RWPE1 (cell line): ENCODE measurements around the gene ACTN4.

Experiments
- CTCF ChIA-PET: fragments of 350-600 bp; sonication (Branson Sonifier 250); formaldehyde crosslinking; extraction: SDS; loops from one replicate; lab custom pipeline; 2021; lab: Yijun Ruan, JAX
- POLR2A ChIA-PET: fragments of 400-600 bp; formaldehyde crosslinking; extraction: SDS; loops from one replicate; lab custom pipeline; 2020; ENCODE audit warnings: antibody characterized with exemption; ENCODE audit not compliant: low non-redundant PET; lab: Yijun Ruan, JAX
- DNase-seq: peaks from one replicate; pipeline ENCODE4 v3.0.0; 2012; ENCODE audit warnings: low spot score
- H3K27ac ChIP-seq: fragments of 450-650 bp; 2 replicates; pipeline ENCODE4 v1.5.1; 2017
- TF ChIP-seq, protein P1 (sequence below): fragments of 450-650 bp; conservative IDR thresholded peaks from 2 replicates; pipeline ENCODE4 v1.5.1; 2017; ENCODE audit warnings: low read depth, mild to moderate bottlenecking

ACTN4 gene

DNA sequence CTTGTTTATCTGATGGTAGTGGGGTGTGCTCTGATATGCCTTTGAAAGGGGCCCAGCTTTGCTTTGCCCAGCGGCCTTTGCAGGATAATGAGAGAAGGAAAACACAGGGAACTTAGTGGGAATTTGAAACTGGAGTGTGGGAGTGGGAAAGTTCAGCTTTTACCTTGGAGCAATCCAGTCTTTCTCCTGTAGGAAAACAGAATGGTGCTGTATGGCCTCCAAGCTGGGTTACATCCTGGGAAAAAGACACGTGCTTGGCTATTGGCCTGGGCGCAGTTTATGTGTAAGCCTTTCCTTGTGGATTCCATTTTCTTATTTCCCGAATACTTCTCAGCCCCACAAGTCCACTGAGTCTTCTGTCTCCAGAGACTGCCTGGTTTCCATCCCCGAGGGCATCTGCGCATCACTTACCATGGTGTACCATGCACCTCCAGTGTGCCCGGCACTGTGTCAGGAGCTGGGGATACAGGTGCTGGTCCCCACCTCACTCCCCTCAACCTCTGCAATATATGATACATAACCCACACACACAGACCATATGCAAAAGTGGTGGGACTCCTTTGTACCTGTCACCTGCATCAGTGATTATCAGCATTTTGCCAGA is 31.5 kb downstream of the ACTN4 start:
- H3K27ac ChIP-seq: peak overlapping the region; percentile 100
- POLR2A ChIA-PET: no interaction called here

DNA sequence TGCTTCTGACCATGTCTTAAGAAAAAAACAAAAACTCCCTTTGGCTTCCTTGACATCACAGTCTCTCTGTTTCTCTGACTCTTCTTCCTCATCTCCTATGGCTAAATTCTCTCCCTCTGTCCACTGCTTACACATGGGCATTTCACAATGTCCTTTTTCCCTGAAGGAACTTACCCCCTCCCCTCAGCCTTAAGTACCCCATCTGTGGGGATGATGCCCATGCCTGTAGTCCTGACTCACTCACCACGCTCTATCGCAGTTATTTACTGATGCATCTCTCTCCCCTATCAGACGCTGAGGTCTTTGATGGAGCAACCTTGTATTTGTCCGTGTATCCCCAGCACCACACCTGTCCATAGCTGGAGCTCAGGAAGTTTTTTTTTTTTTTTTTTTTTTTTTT is 32.4 kb downstream of the ACTN4 start:
- TF ChIP-seq, protein P1, sequence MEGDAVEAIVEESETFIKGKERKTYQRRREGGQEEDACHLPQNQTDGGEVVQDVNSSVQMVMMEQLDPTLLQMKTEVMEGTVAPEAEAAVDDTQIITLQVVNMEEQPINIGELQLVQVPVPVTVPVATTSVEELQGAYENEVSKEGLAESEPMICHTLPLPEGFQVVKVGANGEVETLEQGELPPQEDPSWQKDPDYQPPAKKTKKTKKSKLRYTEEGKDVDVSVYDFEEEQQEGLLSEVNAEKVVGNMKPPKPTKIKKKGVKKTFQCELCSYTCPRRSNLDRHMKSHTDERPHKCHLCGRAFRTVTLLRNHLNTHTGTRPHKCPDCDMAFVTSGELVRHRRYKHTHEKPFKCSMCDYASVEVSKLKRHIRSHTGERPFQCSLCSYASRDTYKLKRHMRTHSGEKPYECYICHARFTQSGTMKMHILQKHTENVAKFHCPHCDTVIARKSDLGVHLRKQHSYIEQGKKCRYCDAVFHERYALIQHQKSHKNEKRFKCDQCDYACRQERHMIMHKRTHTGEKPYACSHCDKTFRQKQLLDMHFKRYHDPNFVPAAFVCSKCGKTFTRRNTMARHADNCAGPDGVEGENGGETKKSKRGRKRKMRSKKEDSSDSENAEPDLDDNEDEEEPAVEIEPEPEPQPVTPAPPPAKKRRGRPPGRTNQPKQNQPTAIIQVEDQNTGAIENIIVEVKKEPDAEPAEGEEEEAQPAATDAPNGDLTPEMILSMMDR: no peak
- H3K27ac ChIP-seq: peak overlapping the region; percentile 100
- ChIA-PET CTCF (interaction anchor here (1.8 kb wide), 1 partner anchor 17 kb away, joined by 5 read pairs; no protein-coding TSS in a partner anchor), POLR2A (interaction anchor here (0.6 kb wide), 1 partner anchor 324 kb away, joined by 3 read pairs; no protein-coding TSS in a partner anchor)
- DNase-seq: no peak

More for the DNA sequence above, 31.5 kb downstream of the ACTN4 start:
- CTCF ChIA-PET: no interaction called here
- no peak for DNase-seq
- TF ChIP-seq, protein P1: no peak

DNA sequence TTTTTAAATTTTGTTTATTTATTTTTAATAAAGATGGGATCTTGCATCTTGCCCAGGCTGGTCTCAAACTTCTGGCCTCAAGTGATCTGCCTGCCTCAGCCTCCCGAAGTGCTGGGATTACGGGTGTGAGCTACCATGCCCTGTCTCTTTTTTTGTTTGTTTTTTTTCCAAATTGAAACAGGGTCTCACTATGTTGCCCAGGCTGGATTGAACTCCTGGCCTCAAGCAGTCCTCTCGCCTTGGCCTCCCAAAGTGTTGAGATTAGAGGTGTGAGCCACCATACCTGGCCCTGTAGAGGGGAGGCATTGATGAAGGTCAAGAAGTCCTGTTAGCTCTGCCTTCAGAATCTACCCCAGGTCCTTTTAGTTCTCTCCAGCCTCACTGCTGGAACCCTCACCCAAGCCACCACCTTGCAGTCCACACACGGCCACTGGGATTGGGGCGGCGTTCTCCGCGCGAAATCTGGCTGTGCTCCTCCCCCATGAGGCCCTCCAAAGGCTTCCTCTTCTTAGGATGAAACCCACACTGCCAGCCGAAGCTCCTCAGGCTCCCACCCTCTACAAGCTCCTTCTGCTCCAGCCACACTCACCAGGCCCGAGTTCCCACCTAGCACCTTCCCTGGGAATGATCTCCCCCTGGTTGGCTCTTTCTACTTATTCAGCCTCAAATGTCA is 34.9 kb downstream of the ACTN4 start:
- H3K27ac ChIP-seq: peak overlapping the region; percentile 100
- CTCF ChIA-PET: no interaction called here
- POLR2A ChIA-PET: interaction anchor here (1.0 kb wide), 1 partner anchor 23 kb away, joined by 5 read pairs; no protein-coding TSS in a partner anchor
- TF ChIP-seq, protein P1: no peak
- no peak for DNase-seq

DNA sequence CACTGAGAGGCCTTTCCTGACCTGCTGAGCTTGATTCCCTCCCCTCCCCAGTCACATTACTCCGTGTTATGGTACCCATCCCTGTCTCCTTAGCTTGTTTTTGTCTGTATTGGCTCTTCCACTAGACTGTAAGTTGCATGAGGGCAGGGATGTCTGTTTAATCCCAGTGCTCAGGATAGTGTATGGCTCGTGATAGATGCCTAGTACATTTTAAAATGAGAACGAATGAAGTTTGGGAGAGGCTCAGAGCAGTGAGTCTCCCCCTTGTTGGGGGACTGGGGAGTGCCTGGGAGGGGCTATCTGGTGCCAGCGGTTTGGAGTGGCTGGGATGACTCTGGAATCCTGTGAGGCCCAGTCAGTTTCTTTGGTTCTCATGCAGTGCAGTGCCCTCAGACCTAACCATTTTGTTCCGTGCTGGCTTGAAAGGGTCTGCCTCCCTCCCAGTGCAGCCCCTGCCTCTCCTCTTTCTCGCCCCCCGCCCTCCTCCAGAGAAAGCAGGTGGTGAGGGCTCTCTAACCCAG is 35.5 kb downstream of the ACTN4 start:
- POLR2A ChIA-PET: interaction anchor here (0.6 to 1.0 kb wide), 6 partner anchors 21 to 66 kb away, joined by 3 to 8 read pairs (median 5); partner anchors contain the start of gene ACTN4
- CTCF ChIA-PET: interaction anchor here (0.5 to 0.7 kb wide), 2 partner anchors 17 to 33 kb away, joined by 3 to 11 read pairs; no protein-coding TSS in a partner anchor
- peak overlapping the region; percentile 100 for H3K27ac ChIP-seq

DNA sequence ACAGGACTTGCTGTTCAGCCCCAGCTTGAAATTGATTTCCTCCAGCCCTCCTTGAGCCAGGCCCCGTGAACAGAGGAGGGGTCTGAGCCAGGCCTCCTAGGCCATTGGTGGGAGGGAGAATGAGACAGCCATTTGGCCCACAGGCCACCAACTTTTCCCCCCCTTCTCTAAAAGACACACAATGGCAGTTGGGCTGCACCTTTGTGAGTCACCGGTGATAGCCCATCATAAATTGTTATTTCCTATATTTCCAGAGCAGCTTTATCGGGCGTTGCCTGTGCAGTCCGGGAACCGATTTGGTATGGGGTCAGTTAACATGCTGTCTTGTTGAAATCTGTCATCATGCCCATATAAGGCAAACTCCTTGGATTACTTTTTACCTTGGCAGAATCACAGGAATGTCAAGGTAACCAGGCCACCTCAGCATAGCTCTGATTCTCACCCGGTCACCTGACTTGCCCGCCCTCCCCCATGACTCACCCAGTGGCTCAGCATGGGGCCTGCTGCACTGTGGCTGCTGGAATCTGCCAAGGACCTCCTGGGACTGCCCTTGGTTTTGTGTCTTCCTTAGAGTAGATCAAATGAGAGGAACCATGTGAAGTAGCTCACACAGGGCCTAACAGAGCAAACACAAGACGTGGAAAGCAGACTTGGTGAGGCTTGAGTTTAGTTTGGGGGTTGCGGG is 36.1 kb downstream of the ACTN4 start:
- peak; percentile 94 for DNase-seq
- CTCF ChIA-PET: interaction anchor here (0.5 to 0.7 kb wide), 2 partner anchors 16 to 33 kb away, joined by 3 to 11 read pairs; no protein-coding TSS in a partner anchor
- H3K27ac ChIP-seq: peak overlapping the region; percentile 100
- POLR2A ChIA-PET: interaction anchor here (0.6 to 1.0 kb wide), 6 partner anchors 22 to 67 kb away, joined by 3 to 8 read pairs (median 5); partner anchors contain the start of gene ACTN4
- TF ChIP-seq, protein P1: no peak

More for the DNA sequence above, 35.5 kb downstream of the ACTN4 start:
- no peak for DNase-seq
- TF ChIP-seq, protein P1: no peak
